GM12865 (cell line): Measurements from ENCODE around the gene FZD8.
A peak's percentile ranks its signal among the peaks of the same experiment; 100 is the strongest.

Experiments
- DNase-seq: peaks from one replicate; pipeline ENCODE4 v3.0.0; 2010; ENCODE audit warnings: low read depth
- H3K4me3 ChIP-seq: 2 replicates; pipeline ENCODE4 v1.5.1; 2011; ENCODE audit warnings: mild to moderate bottlenecking, low read depth, low read length, control low read depth
- CTCF ChIP-seq: IDR thresholded peaks from 2 replicates; pipeline ENCODE4 v1.5.1; 2011; ENCODE audit warnings: low read length, control low read depth, low read depth, inconsistent platforms; ENCODE audit not compliant: insufficient read depth; ENCODE audit errors: missing control alignments

Gene FZD8

GRCh38 chr10:35657621-35658020 is 15.5 kb upstream of the FZD8 start:
- DNase-seq, result no peak
- no peak for TF ChIP-seq CTCF
- no peak overlapping the region for H3K4me3 ChIP-seq

GRCh38 chr10:35652824-35653223 is 10.7 kb upstream of the FZD8 start:
- no peak for TF ChIP-seq CTCF
- no peak overlapping the region for H3K4me3 ChIP-seq
- no peak for DNase-seq

- TF ChIP-seq CTCF, result no peak
- DNase-seq, result no peak
- no peak overlapping the region for H3K4me3 ChIP-seq
These were observed 8.8 kb upstream of the FZD8 start for GRCh38 chr10:35650894-35651293.

- no peak for DNase-seq
- H3K4me3 ChIP-seq, result no peak overlapping the region
- no peak for TF ChIP-seq CTCF
These were observed 2.2 kb upstream of the FZD8 start for GRCh38 chr10:35644050-35644950.

GRCh38 chr10:35643151-35644049 is 1.3 kb upstream of the FZD8 start:
- H3K4me3 ChIP-seq, result peak overlapping the region; percentile 61
- TF ChIP-seq CTCF, result no peak
- peak; percentile 21 for DNase-seq

- DNase-seq, result no peak
- TF ChIP-seq CTCF, result no peak
- peak overlapping the region; percentile 61 for H3K4me3 ChIP-seq
These were observed 658 bp upstream of the FZD8 start for GRCh38 chr10:35642793-35643114.
